PC-3 (cell line): Measurements from ENCODE around the gene TTLL10.

Experiments used
- EZH2 ChIP-seq: fragments of 300-600 bp; sonication (generic); IDR thresholded peaks from one replicate; pipeline ENCODE4 v1.6.1; 2017; ENCODE audit warnings: antibody characterized with exemption, mild to moderate bottlenecking, low read length; ENCODE audit not compliant: unreplicated experiment
- TF ChIP-seq, protein P1 (sequence below): fragments of 300-600 bp; sonication (generic); conservative IDR thresholded peaks from 2 replicates; pipeline ENCODE4 v1.5.1; 2017; ENCODE audit warnings: antibody characterized with exemption, low read depth, mild to moderate bottlenecking, low read length

GRCh38 chr1:1141244-1141910 is 32.3 kb upstream of the TTLL10 start:
- TF ChIP-seq, protein P1, sequence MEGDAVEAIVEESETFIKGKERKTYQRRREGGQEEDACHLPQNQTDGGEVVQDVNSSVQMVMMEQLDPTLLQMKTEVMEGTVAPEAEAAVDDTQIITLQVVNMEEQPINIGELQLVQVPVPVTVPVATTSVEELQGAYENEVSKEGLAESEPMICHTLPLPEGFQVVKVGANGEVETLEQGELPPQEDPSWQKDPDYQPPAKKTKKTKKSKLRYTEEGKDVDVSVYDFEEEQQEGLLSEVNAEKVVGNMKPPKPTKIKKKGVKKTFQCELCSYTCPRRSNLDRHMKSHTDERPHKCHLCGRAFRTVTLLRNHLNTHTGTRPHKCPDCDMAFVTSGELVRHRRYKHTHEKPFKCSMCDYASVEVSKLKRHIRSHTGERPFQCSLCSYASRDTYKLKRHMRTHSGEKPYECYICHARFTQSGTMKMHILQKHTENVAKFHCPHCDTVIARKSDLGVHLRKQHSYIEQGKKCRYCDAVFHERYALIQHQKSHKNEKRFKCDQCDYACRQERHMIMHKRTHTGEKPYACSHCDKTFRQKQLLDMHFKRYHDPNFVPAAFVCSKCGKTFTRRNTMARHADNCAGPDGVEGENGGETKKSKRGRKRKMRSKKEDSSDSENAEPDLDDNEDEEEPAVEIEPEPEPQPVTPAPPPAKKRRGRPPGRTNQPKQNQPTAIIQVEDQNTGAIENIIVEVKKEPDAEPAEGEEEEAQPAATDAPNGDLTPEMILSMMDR, result no peak
- no peak for TF ChIP-seq EZH2
